SU-DHL-6 (cell line): ENCODE measurements around the gene GALNT9.

Source experiments
- EZH2phosphoT487 ChIP-seq: fragments of 200-600 bp; sonication (generic), shearing (Covaris generic); conservative IDR thresholded peaks from 2 replicates; pipeline ENCODE4 v1.6.1; 2018; ENCODE audit warnings: mild to moderate bottlenecking, antibody characterized with exemption, low read length, moderate library complexity, mixed read lengths
- TF ChIP-seq, protein P1 (sequence below): fragments of 200-600 bp; sonication (generic); IDR thresholded peaks from one replicate; pipeline ENCODE4 v1.5.1; 2017; ENCODE audit warnings: antibody characterized with exemption, mild to moderate bottlenecking, low read length, moderate library complexity; ENCODE audit not compliant: insufficient read depth, poor library complexity, severe bottlenecking

DNA sequence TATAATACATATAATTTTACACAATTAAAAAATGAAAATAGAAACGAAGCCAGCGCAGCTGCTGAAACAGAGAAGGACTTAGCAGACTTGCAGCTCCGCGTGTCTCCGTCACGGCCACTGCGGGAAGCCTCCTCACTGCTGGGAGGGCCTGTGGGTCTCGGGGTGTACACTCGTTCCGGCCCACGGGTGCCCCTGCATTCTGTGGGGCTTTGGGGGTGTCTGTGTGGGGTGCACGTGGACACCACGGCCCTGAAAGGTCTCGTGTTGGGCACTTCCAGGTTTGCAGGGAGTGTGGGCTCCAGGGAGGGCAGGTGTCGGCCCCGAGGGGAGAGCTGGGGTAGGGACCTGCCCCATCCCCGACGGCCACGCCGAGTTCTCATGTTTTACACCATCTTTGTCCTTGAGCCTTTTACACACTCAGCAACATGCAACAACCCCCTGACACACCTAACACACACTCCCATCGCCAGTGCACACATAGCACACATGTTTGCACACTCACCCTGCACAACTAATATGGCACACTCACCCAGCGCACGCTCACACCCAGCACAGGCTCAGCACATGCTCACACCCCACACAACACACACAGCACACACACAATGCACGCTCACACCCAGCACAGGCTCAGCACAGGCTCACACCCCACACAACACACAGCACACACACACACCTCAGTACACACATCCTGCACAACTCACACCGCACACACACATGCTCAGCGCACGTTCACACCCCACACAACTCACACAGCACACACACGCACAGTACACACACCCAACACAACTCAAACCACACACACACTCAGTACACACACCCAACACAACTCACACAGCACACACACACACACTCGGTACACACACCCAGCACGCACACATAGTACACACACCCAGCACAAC, 148.5 kb downstream of the GALNT9 start:
- no peak for TF ChIP-seq EZH2phosphoT487
- TF ChIP-seq, protein P1, sequence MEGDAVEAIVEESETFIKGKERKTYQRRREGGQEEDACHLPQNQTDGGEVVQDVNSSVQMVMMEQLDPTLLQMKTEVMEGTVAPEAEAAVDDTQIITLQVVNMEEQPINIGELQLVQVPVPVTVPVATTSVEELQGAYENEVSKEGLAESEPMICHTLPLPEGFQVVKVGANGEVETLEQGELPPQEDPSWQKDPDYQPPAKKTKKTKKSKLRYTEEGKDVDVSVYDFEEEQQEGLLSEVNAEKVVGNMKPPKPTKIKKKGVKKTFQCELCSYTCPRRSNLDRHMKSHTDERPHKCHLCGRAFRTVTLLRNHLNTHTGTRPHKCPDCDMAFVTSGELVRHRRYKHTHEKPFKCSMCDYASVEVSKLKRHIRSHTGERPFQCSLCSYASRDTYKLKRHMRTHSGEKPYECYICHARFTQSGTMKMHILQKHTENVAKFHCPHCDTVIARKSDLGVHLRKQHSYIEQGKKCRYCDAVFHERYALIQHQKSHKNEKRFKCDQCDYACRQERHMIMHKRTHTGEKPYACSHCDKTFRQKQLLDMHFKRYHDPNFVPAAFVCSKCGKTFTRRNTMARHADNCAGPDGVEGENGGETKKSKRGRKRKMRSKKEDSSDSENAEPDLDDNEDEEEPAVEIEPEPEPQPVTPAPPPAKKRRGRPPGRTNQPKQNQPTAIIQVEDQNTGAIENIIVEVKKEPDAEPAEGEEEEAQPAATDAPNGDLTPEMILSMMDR: no peak
